Gastroesophageal sphincter (tissue), 3 donors: Measurements from ENCODE around the gene GADD45A.
A peak's percentile ranks its signal among the peaks of the same experiment; 100 is the strongest.

ENCODE experiments used
- CTCF ChIP-seq, 4 experiments: fragments of 200-600 bp in 2 of 4; fragments of 450-650 bp in 2 of 4; sonication (generic) in 1 of 4; IDR thresholded peaks; one replicate each; pipeline ENCODE4 v1.5.1; 2017 to 2019; ENCODE audit warnings: antibody characterized with exemption in 4 of 4, mild to moderate bottlenecking in 2 of 4, moderate library complexity in 2 of 4
- EP300 ChIP-seq: sonication (generic); formaldehyde crosslinking; IDR thresholded peaks from one replicate; pipeline ENCODE4 v1.6.1; 2017; ENCODE audit warnings: antibody characterized with exemption, mild to moderate bottlenecking
- POLR2A ChIP-seq, 2 donors: fragments of 450-650 bp; IDR thresholded peaks; one replicate each; pipeline ENCODE4 v1.6.1; 2017; ENCODE audit warnings: antibody characterized with exemption in 2 of 2, mild to moderate bottlenecking in 2 of 2, moderate library complexity in 1 of 2
- POLR2AphosphoS5 ChIP-seq: sonication (generic); formaldehyde crosslinking; IDR thresholded peaks from one replicate; pipeline ENCODE4 v1.6.1; 2017; ENCODE audit warnings: antibody characterized with exemption

- TF ChIP-seq POLR2A (IDR thresholded peaks at IDR 0.05) = peak; percentile 34 to 58
- TF ChIP-seq CTCF (IDR thresholded peaks at IDR 0.05) = peak in 1 of 4 experiments; percentile 19
- TF ChIP-seq EP300 = no peak
- peak; percentile 97 for TF ChIP-seq POLR2AphosphoS5
Measured at GRCh38 chr1:67686267-67687197, 1.5 kb downstream of the GADD45A start.
